C4-2B (cell line): ENCODE measurements around the gene USP6.
"Not testable (repeated sequence)": the region's sequence is repeated elsewhere in the genome, so short reads cannot be mapped to it uniquely, and the experiment has no call there.

Source experiments
- CTCF ChIP-seq: fragments of 450-650 bp; conservative IDR thresholded peaks from 2 replicates; pipeline ENCODE4 v1.5.1; 2017; ENCODE audit warnings: mild to moderate bottlenecking
- ZFX ChIP-seq: fragments of 450-650 bp; IDR thresholded peaks from 2 replicates; pipeline ENCODE4 v1.6.1; 2017

GRCh38 chr17:5124896-5125295 is 9.1 kb downstream of the USP6 start:
- TF ChIP-seq CTCF, ZFX: not testable (repeated sequence)
